ACHN (cell line): ENCODE measurements around the gene SMKR1.

Experiments
- DNase-seq: peaks from one replicate; pipeline ENCODE4 v3.0.0-alpha.2; 2015
- in situ Hi-C: cut with HindIII; loops from 2 replicates; pipeline ENCODE4 v1.10.0; 2017; ENCODE audit warnings: low sequenced_read_pairs, low pct_ligation_motif_present, low pct_unique_long_range_greater_than_20kb

Gene SMKR1

DNA sequence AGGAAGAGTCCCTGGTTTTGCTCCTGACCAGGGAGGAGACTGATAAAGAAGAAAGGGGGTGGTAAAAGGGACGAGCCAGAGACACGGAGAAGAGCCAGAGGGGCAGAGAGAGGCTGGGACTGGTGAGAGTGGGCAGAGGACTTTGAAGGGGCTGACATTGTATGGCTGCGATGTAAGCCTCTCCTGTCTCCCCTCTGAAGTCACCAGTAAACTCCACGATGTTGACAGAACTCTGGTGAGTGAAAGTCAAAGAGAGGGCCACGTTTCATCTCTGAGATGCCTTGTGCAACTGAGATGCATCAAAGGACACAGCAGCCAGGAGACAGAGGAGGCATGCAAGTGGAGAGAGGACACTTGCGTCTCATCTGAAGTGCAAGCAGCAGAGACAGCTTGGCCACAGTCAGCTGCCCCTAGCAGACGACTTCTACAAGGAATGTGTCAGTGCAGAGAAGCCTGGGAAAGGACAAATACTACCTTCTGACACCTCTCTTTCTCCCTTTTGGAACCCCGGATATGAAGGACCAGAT, 54.3 kb downstream of the SMKR1 start:
- in situ Hi-C loops = no loop called here
- DNase-seq = no peak

DNA sequence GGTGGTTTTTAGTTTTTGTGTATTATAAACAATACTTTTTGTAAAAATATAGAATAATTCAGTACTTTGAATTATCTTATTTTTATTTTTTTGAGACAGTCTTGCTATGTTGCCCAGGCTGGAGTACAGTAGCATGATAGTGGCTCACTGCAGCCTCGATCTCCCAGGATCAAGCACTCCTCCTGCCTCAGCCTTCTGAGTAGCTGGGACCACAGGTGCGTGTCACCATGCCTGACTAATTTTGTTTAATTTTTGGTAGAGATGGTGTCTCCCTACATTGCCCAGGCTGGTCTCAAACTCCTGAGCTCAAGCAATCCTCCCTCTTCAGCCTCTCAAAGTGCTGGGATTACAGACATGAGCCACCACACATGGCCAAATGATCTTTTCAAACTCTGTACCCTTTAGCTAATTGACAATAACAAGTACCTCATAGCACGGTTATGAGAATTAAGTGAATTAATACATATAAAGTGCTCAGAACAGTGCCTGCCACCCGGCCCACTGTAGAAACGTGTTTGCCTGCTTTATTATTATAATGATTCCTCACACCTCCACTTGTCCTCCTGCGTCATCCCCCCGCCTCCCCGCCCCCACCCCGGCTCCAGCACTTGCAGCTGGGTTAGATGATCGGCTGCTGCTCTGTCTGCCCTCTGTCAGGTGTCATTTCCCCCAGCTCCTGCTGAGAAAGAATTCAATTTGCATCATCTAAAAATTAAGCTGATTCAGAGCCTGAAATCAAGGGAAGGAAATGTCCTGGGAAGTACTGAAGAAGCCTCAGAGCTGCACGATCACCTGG, 55.6 kb downstream of the SMKR1 start:
- in situ Hi-C loops = no loop called here
- no peak for DNase-seq

DNA sequence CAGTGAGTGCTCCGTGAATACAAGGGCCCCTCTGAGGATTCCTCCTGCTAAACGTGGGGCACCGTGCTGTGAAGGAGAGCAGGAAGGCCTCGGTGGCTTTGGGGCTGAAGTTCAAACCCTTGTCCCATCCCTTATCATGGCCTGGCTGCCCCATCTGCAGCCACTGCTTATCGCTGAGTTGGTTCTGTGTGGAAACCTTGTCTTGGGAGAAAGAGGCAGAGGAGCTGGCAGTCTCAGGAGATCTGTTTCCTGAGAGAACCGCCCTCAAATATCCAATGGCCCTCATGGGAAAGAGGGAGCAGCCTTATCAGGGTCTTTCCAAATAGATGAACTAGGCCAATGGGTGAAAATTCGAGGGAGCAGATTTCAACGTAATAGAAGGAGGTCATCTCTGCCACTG, 57.2 kb downstream of the SMKR1 start:
- DNase-seq = no peak
- in situ Hi-C loops = no loop called here

DNA sequence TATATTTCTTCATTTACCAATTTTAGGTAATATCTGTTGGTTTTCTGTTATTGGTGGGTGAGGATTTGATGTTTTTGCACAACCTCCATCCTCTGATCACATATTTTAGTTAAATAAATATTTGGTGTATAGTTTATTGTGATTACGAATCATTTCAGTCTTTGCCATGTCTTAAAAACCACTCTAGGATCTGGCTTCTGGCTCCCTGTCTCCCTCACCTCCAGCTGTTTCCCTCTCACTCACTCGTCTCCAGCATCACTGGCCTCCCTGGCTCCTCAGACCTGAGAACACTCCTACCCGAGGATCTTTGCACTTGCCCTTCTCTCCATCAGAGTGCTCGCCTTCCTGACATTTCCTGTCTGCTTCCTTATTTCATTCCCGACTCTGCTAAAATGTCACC, 58.5 kb downstream of the SMKR1 start:
- no peak for DNase-seq
- in situ Hi-C loops = no loop called here

DNA sequence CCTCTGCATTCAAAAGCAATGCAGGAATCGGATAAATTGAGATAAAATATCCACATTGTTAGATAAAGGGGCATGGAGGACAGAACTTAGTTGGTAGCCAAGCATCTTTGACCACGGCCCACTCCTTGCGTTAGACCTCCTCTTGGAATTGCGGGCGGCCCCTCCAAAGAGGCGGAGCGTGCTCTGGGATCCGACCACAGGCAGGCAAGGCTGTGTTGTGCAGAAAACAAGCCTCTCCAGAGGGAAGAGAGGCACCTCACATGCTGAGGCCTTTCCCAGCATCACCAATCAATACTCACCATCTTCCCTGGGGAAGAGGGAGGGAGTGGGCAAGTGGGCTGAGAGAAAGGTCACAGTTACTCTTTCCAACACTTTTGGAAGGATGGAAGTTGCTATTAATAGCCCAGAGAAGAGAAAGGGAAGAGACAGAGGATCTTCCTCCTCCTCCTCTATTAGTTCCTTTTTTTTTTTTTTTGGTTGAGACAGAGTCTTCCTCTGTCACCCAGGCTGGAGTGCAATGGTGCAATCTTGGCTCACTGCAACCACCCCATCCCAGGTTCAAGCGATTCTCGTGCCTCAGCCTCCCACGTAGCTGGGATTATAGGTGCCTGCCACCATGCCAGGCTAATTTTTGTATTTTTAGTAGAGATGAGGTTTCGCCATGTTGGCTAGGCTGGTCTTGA, 59.5 kb downstream of the SMKR1 start:
- no peak for DNase-seq
- in situ Hi-C loops = no loop called here
